Testis (tissue), 2 donors: ENCODE results near the gene DPEP2.

Experiments used
- POLR2A ChIP-seq: fragments of 450-650 bp; IDR thresholded peaks from one replicate; pipeline ENCODE4 v1.6.1; 2017; ENCODE audit warnings: antibody characterized with exemption, mild to moderate bottlenecking, moderate library complexity
- TF ChIP-seq, protein P1 (sequence below), 3 experiments: fragments of 450-650 bp in 2 of 3; fragments of 200-600 bp in 1 of 3; sonication (generic) in 1 of 3; IDR thresholded peaks; one replicate each; pipeline ENCODE4 v1.5.1; 2016 to 2019; ENCODE audit warnings: antibody characterized with exemption in 3 of 3, mild to moderate bottlenecking in 2 of 3, moderate library complexity in 1 of 3

DNA sequence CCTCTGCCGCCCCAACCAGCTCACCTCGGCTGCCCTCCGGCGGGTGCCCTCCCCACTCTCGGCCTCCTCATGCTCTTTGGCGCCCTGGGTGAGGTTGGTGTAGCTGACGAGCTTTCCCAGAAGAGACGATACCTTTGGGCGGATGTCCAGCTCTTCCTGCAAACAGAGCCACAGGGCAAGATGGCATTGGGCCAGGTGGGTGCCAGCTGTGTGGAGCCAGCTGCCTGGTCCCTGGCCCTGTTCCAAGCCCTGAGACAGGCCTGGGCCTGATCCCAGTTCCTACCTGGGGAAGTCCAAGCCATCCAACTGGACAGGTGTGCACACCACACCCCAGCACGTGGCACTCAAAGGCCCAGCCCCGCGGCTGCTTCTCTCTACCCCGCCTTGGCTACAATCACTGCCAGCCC is 37.7 kb downstream of the DPEP2 start:
- TF ChIP-seq, protein P1, sequence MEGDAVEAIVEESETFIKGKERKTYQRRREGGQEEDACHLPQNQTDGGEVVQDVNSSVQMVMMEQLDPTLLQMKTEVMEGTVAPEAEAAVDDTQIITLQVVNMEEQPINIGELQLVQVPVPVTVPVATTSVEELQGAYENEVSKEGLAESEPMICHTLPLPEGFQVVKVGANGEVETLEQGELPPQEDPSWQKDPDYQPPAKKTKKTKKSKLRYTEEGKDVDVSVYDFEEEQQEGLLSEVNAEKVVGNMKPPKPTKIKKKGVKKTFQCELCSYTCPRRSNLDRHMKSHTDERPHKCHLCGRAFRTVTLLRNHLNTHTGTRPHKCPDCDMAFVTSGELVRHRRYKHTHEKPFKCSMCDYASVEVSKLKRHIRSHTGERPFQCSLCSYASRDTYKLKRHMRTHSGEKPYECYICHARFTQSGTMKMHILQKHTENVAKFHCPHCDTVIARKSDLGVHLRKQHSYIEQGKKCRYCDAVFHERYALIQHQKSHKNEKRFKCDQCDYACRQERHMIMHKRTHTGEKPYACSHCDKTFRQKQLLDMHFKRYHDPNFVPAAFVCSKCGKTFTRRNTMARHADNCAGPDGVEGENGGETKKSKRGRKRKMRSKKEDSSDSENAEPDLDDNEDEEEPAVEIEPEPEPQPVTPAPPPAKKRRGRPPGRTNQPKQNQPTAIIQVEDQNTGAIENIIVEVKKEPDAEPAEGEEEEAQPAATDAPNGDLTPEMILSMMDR (IDR thresholded peaks at IDR 0.05) = no peak
- TF ChIP-seq POLR2A = no peak
